ENCODE data around the gene ROPN1.
"Not testable (repeated sequence)": the region's sequence is repeated elsewhere in the genome, so short reads cannot be mapped to it uniquely, and the experiment has no call there.

DNA sequence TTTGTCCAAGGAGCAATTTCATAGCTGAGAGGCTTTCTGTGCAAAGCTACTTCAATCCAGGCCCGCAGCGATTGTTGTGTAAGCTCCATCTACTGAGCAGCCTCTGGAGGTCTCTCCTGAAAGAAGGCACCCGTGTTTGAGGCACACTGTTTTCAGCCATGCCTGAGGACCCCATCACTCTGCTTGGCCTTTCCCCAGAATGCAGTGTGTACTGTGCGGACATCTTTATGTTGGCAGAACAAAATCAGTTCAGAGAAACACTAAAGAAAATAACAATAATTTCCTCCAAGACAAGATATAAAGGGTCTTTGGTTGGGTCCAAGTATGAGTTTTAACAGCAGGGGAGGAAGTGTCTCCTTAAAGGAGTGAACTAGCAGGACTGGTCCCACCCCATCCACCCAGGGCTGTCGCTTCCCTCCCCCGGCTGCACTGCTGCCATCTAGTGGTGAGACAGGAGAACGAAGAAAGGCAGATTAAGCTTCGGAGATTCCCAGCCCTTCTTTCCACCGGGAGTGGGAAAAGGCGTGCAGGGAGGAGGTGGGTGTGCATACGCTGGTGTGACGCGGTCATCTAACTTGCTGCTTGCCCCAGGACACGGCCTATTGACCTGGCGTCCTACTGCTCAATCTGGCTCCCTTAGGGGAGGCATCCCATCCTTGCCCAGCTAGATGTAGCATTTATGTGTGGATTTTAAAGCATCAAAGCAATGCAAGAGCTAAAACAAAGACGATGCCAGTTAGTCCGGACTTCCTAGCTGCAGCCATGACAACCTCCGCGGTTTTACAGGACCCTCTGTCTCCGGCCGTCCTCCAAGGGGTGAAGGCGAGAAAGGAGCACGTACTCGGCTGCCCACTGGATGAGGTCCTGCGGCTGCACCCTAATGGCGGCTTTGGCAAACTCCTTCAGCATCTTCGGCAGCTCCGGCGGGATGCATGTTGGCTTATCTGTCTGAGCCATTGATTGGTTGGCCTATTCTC is 12.1 kb downstream of the ROPN1 start:
- TF ChIP-seq EZH2phosphoT487 (conservative IDR thresholded peaks at IDR 0.05; ENCODE audit: low read length), result not testable (repeated sequence)
- TF ChIP-seq, protein P1, sequence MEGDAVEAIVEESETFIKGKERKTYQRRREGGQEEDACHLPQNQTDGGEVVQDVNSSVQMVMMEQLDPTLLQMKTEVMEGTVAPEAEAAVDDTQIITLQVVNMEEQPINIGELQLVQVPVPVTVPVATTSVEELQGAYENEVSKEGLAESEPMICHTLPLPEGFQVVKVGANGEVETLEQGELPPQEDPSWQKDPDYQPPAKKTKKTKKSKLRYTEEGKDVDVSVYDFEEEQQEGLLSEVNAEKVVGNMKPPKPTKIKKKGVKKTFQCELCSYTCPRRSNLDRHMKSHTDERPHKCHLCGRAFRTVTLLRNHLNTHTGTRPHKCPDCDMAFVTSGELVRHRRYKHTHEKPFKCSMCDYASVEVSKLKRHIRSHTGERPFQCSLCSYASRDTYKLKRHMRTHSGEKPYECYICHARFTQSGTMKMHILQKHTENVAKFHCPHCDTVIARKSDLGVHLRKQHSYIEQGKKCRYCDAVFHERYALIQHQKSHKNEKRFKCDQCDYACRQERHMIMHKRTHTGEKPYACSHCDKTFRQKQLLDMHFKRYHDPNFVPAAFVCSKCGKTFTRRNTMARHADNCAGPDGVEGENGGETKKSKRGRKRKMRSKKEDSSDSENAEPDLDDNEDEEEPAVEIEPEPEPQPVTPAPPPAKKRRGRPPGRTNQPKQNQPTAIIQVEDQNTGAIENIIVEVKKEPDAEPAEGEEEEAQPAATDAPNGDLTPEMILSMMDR (IDR thresholded peaks at IDR 0.05; ENCODE audit: insufficient read depth, low read length, poor library complexity, severe bottlenecking), result peak; percentile 40
